Measurements from ENCODE around the gene PGM2L1.

PGM2L1 gene

DNA sequence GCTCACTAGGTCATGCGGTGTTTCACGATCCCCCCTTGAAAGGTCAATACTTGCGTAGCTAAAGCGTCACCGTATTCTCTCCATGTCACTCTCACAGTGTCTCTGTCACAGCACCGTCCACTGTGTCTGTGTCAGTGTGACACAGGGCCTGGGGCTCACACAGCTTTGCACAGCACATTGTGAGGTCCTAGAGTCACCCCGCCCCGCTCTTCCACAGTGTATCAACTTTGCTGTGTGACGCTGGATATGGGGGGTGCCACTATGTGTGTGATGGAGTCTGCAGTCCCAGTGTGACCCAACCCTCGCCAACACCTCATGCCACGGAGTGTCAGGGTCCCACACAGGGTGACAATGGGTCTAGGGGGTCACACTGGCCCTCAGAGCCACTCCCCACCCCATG is 87.4 kb downstream of the PGM2L1 start:
- no peak for TF ChIP-seq ZNF707 (tag by site-specific recombination; IDR thresholded peaks at IDR 0.05)
- no peak for TF ChIP-seq ZNF391 (tag by site-specific recombination; IDR thresholded peaks at IDR 0.05; ENCODE audit: borderline replicate concordance, low read depth)
- TF ChIP-seq GLIS2 (tag by site-specific recombination; IDR thresholded peaks at IDR 0.05) = 0 out of 2 replicates have a peak, but pooled peaks have one; percentile 33
- no peak for TF ChIP-seq SETDB1 (IDR thresholded peaks at IDR 0.05; ENCODE audit: insufficient read length, low read length)
- no peak for TF ChIP-seq ZNF747 (tag by site-specific recombination; IDR thresholded peaks at IDR 0.05)
- TF ChIP-seq SCRT2 (tag by site-specific recombination; IDR thresholded peaks at IDR 0.05) = no peak
- TF ChIP-seq SALL2 (tag by site-specific recombination; IDR thresholded peaks at IDR 0.05; ENCODE audit: borderline replicate concordance) = no peak
- TF ChIP-seq, protein P1, sequence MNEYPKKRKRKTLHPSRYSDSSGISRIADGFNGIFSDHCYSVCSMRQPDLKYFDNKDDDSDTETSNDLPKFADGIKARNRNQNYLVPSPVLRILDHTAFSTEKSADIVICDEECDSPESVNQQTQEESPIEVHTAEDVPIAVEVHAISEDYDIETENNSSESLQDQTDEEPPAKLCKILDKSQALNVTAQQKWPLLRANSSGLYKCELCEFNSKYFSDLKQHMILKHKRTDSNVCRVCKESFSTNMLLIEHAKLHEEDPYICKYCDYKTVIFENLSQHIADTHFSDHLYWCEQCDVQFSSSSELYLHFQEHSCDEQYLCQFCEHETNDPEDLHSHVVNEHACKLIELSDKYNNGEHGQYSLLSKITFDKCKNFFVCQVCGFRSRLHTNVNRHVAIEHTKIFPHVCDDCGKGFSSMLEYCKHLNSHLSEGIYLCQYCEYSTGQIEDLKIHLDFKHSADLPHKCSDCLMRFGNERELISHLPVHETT (tag by site-specific recombination; IDR thresholded peaks at IDR 0.05) = no peak
- TF ChIP-seq TCF7L2 (IDR thresholded peaks at IDR 0.05; ENCODE audit: borderline replicate concordance, low read depth, low read length) = no peak
- peak overlapping the region; percentile 42 for H3K4me3 ChIP-seq (ENCODE audit: low read depth, low read length)
- CTCF ChIA-PET = interaction anchor here (1.2 to 2.5 kb wide), 2 partner anchors 9 to 10 kb away, joined by 3 to 9 read pairs; no protein-coding TSS in a partner anchor
- no peaks in the 10 kb centered on the region for H3K36me3 ChIP-seq (ENCODE audit: control insufficient read depth in 2 of 2, insufficient read depth in 1 of 2, low read length in 2 of 2)
- no peaks in the 10 kb centered on the region for H3K4me1 ChIP-seq (ENCODE audit: control insufficient read depth, insufficient read depth, low read length)
- H3K27ac ChIP-seq (ENCODE audit: extremely low read depth, low read depth, low read length) = no peak overlapping the region
- POLR2A ChIA-PET = no interaction called here
- H3K9me3 ChIP-seq (ENCODE audit: control insufficient read depth, insufficient read depth, low read depth, low read length) = no peaks in the 10 kb centered on the region

GRCh38 chr11:74307434-74307833 is 90.8 kb downstream of the PGM2L1 start:
- Histone ChIP-seq H3K9me3 (ENCODE audit: control insufficient read depth, insufficient read depth, low read depth, low read length) (no peaks in the 10 kb centered on the region), H3K4me3 (ENCODE audit: low read depth, low read length) (no peak overlapping the region), H3K4me1 (ENCODE audit: control insufficient read depth, insufficient read depth, low read length) (no peaks in the 10 kb centered on the region), H3K36me3 (ENCODE audit: control insufficient read depth in 2 of 2, insufficient read depth in 1 of 2, low read length in 2 of 2) (no peaks in the 10 kb centered on the region), H3K27ac (ENCODE audit: extremely low read depth, low read depth, low read length) (no peak overlapping the region)
- peak; percentile 29; the same call in 1 of the 2 replicates for TF ChIP-seq PRDM6 (tag by site-specific recombination; IDR thresholded peaks at IDR 0.05)
- TF ChIP-seq ZNF324 (tag by site-specific recombination; IDR thresholded peaks at IDR 0.05) = no peak
- no peak for TF ChIP-seq SCRT2 (tag by site-specific recombination; IDR thresholded peaks at IDR 0.05)
- no peak for TF ChIP-seq FEZF1 (tag by site-specific recombination; IDR thresholded peaks at IDR 0.05)
- no peak for TF ChIP-seq ZNF677 (tag by site-specific recombination; IDR thresholded peaks at IDR 0.05)
- TF ChIP-seq ZNF521 (tag by site-specific recombination; IDR thresholded peaks at IDR 0.05) = no peak
- TF ChIP-seq, protein P2, sequence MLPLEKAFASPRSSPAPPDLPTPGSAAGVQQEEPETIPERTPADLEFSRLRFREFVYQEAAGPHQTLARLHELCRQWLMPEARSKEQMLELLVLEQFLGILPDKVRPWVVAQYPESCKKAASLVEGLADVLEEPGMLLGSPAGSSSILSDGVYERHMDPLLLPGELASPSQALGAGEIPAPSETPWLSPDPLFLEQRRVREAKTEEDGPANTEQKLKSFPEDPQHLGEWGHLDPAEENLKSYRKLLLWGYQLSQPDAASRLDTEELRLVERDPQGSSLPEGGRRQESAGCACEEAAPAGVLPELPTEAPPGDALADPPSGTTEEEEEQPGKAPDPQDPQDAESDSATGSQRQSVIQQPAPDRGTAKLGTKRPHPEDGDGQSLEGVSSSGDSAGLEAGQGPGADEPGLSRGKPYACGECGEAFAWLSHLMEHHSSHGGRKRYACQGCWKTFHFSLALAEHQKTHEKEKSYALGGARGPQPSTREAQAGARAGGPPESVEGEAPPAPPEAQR (tag by site-specific recombination; IDR thresholded peaks at IDR 0.05) = no peak
- TF ChIP-seq ZNF555 (tag by site-specific recombination; conservative IDR thresholded peaks at IDR 0.05) = no peak
- ChIA-PET CTCF (no interaction called here), POLR2A (no interaction called here)

- ChIA-PET CTCF (interaction anchor here (1.4 kb wide), 1 partner anchor 15 kb away, joined by 3 read pairs; no protein-coding TSS in a partner anchor), POLR2A (no interaction called here)
- Histone ChIP-seq H3K4me3 (ENCODE audit: low read depth, low read length) (no peak overlapping the region), H3K36me3 (ENCODE audit: control insufficient read depth in 2 of 2, insufficient read depth in 1 of 2, low read length in 2 of 2) (no peaks in the 10 kb centered on the region), H3K4me1 (ENCODE audit: control insufficient read depth, insufficient read depth, low read length) (no peaks in the 10 kb centered on the region), H3K27ac (ENCODE audit: extremely low read depth, low read depth, low read length) (no peak overlapping the region), H3K9me3 (ENCODE audit: control insufficient read depth, insufficient read depth, low read depth, low read length) (no peaks in the 10 kb centered on the region)
- TF ChIP-seq ZNF76 (tag by site-specific recombination; IDR thresholded peaks at IDR 0.05; ENCODE audit: borderline replicate concordance, low read depth) (no peak), TRIM28 (IDR thresholded peaks at IDR 0.05; ENCODE audit: borderline replicate concordance, low read length) (no peak), ZSCAN4 (tag by site-specific recombination; IDR thresholded peaks at IDR 0.05) (no peak), ZNF223 (tag by site-specific recombination; IDR thresholded peaks at IDR 0.05) (no peak), ZNF416 (tag by site-specific recombination; IDR thresholded peaks at IDR 0.05) (no peak), ZNF670 (tag by site-specific recombination; IDR thresholded peaks at IDR 0.05; ENCODE audit: low read depth) (no peak), KLF16 (tag by site-specific recombination; IDR thresholded peaks at IDR 0.05) (no peak), KLF8 (tag by site-specific recombination; IDR thresholded peaks at IDR 0.05) (no peak), ZFP41 (tag by site-specific recombination; IDR thresholded peaks at IDR 0.05; ENCODE audit: borderline replicate concordance) (no peak)
- TF ChIP-seq, protein P2 (tag by site-specific recombination; IDR thresholded peaks at IDR 0.05) = no peak
Measured at GRCh38 chr11:74306435-74307175, 91.6 kb downstream of the PGM2L1 start.

All from HEK293 (cell line).